ENCODE measurements around the gene PAK3. TPM values are rescaled to one million over a fixed set of nuclear protein-coding genes. Genes with fewer than 3 reads are reported as not detected.

PAK3 gene
- total and polyA plus RNA-seq, 9 of the 15 experiments (the other 6 are each of a cell fraction or from before 2014, with no cell fraction given): not detected

- ATAC-seq: no peak
- Histone ChIP-seq H3K36me3 (ENCODE audit: control insufficient read depth, insufficient read depth, low read length) (no peaks in the 10 kb centered on the region), H3K79me2 (ENCODE audit: control insufficient read depth, insufficient read depth, low read length) (no peaks in the 10 kb centered on the region), H3K4me1 (replicated peaks in 1 of 2; ENCODE audit: control insufficient read depth in 2 of 2, insufficient read depth in 2 of 2, low read length in 2 of 2) (no peaks in the 10 kb centered on the region), H2AFZ (ENCODE audit: low read depth, low read length) (no peak overlapping the region), H3K4me2 (ENCODE audit: insufficient read depth, low read length) (no peak overlapping the region), H3K9me1 (ENCODE audit: control insufficient read depth, insufficient read depth, low read length) (no peaks in the 10 kb centered on the region), H3K9me3 (replicated peaks; ENCODE audit: control insufficient read depth, insufficient read depth, low read depth, low read length) (no peaks in the 10 kb centered on the region), H3K4me3 (no peak overlapping the region), H3K27ac (ENCODE audit: extremely low read depth, low read depth, low read length) (no peak overlapping the region), H3K9ac (ENCODE audit: insufficient read depth in 1 of 2, low read depth in 2 of 2, low read length in 2 of 2) (no peak overlapping the region), H4K20me1 (replicated peaks; ENCODE audit: control insufficient read depth, insufficient read depth, low read length) (no peaks in the 10 kb centered on the region), H3K27me3 (ENCODE audit: control insufficient read depth in 2 of 2, insufficient read depth in 2 of 2, low read length in 2 of 2) (no peaks in the 10 kb centered on the region)
- CTCF ChIA-PET (ENCODE audit: low intra/inter-chr PET ratio): no interaction called here
- no TSS peak for BruUV-seq (replicated peaks)
- WGBS (ENCODE audit: insufficient coverage, low coverage, missing lambda C conversion rate): 0% methylated on average over 2 of the region's 2 CpGs
- no peak for TF ChIP-seq BMI1 (IDR thresholded peaks at IDR 0.05; ENCODE audit: low read length)
- TF ChIP-seq LARP7 (IDR thresholded peaks at IDR 0.05): no peak
- TF ChIP-seq HCFC1 (IDR thresholded peaks at IDR 0.05; ENCODE audit: low read depth, low read length): no peak
- TF ChIP-seq EP400 (IDR thresholded peaks at IDR 0.05): no peak
- no peak for TF ChIP-seq REST (IDR thresholded peaks at IDR 0.05; ENCODE audit: borderline replicate concordance)
- no peak for TF ChIP-seq REST (CRISPR knock-in tag; IDR thresholded peaks at IDR 0.05; ENCODE audit: low read depth)
- TF ChIP-seq TCFL5 (CRISPR knock-in tag; conservative IDR thresholded peaks at IDR 0.05): no peak
- no peak for TF ChIP-seq RBBP5 (IDR thresholded peaks at IDR 0.05; ENCODE audit: borderline replicate concordance, insufficient read depth, low read length, poor library complexity, severe bottlenecking)
- TF ChIP-seq ZNF282 (CRISPR knock-in tag; IDR thresholded peaks at IDR 0.05): no peak
- no peak for TF ChIP-seq FUS (optimal IDR thresholded peaks at IDR 0.05; ENCODE audit: low read depth, low read length)
- TF ChIP-seq ZBED1 (IDR thresholded peaks at IDR 0.05): no peak
- no peak for TF ChIP-seq RBM17 (IDR thresholded peaks at IDR 0.05; ENCODE audit: borderline replicate concordance, low read depth, low read length)
- no peak for TF ChIP-seq C11orf30 (IDR thresholded peaks at IDR 0.05; ENCODE audit: low read depth)
- in situ Hi-C loops (cut with MboI) (no loop called here), intact Hi-C loops (cut with micrococcal nuclease) (no loop called here)
- DNase-seq (ENCODE audit: extremely low read depth in 1 of 4, low spot score in 3 of 4): no peak
- FAIRE-seq: no peak
- POLR2A ChIA-PET: no interaction called here
Observed at GRCh38 chrX:111191598-111191997, 95.6 kb downstream of the PAK3 start.
